ENCODE data around the gene PRKAR2A.
"Not testable (repeated sequence)": the region's sequence is repeated elsewhere in the genome, so short reads cannot be mapped to it uniquely, and the experiment has no call there.

The PRKAR2A gene

GRCh38 chr3:48837163-48837562, 10.5 kb downstream of the PRKAR2A start:
- no peak for DNase-seq (ENCODE audit: low read depth, low spot score)

GRCh38 chr3:48835650-48836366, 11.9 kb downstream of the PRKAR2A start:
- no peak for DNase-seq (ENCODE audit: low read depth, low spot score)

- no peak for DNase-seq (ENCODE audit: low read depth, low spot score)
Observed at GRCh38 chr3:48832684-48833083, 15.0 kb downstream of the PRKAR2A start.

GRCh38 chr3:48830715-48831114, 17.0 kb downstream of the PRKAR2A start:
- DNase-seq (ENCODE audit: low read depth, low spot score), result no peak

DNA sequence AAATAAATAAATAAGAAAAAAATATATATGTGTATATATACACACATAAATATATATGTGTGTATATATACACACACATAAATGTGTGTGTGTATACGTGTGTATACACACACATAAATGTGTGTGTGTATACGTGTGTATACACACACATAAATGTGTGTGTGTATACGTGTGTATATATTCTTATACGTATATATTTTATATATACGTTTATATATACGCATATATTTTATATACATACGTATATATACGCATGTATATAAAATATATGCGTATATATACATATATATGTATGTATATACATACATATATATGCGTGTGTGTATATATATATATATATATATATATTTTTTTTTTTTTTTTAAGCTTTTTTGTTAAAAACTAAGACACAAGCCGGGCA, 18.1 kb downstream of the PRKAR2A start:
- DNase-seq (ENCODE audit: low read depth, low spot score), result not testable (repeated sequence)

GRCh38 chr3:48827874-48828273, 19.8 kb downstream of the PRKAR2A start:
- not testable (repeated sequence) for DNase-seq (ENCODE audit: low read depth, low spot score)

DNA sequence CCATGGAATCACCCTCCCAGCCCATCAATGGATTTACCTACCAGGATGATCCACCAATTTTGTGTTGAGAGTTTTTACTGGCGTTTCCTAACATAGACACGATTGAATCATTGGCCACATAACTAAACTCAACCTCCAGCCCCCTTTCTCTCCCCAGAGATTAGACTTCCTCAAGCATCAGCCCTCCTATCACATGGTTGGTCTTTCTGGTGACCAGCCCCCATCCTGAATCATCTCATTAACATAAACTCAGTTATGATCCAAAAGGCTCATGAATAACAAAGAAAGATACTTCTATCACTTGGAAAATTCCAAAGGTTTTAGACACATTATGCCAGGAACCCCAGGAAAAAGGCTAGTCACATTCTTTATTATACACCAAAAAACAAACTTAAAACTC, 21.2 kb downstream of the PRKAR2A start:
- no peak for DNase-seq (ENCODE audit: low read depth, low spot score)

- DNase-seq (ENCODE audit: low read depth, low spot score), result no peak
Observed at GRCh38 chr3:48820612-48821324, 26.9 kb downstream of the PRKAR2A start.

- no peak for DNase-seq (ENCODE audit: low read depth, low spot score)
Observed at GRCh38 chr3:48819234-48820221, 28.1 kb downstream of the PRKAR2A start.

GRCh38 chr3:48811524-48811923, 36.1 kb downstream of the PRKAR2A start:
- no peak for DNase-seq (ENCODE audit: low read depth, low spot score)

DNA sequence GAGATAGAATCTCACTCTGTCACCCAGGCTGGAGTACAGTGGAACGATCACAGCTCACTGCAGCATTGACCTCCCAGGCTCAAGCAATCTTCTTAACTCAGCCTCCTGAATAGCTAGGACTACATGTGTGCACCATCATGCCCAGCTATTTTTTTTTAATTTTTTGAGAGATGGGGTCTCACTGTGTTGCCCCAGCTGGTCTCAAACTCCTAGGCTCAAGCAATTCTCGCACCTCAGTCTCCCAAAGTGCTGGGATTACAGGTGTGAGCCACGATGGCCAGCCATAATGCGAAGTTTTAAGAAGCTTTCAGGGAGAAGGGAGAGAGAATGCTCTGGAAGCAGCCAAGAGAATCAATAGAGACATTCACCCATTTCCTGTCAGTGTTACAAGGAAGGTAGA, 42.7 kb downstream of the PRKAR2A start:
- DNase-seq (ENCODE audit: low read depth, low spot score), result no peak

GRCh38 chr3:48800831-48801230, 46.8 kb downstream of the PRKAR2A start:
- not testable (repeated sequence) for DNase-seq (ENCODE audit: low read depth, low spot score)

DNA sequence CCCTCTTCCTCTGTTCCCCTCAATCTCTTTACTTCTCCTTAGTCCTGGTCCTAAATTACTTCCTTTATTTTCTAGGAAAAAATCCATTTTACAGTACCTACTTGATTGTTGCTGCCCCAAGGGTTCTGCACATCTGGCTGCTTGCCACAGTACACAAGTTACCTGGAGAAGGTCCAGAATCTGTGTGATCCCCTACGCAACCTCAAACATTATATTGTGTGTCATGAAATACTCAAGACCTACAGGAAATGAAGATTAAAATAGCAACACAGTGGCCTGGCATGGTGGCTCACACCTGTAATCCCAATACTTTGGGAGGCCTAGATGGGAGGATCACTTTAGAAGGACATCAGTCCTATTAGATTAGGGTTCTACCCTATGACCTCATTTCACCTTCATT, 48.7 kb downstream of the PRKAR2A start:
- DNase-seq (ENCODE audit: low read depth, low spot score), result no peak

DNA sequence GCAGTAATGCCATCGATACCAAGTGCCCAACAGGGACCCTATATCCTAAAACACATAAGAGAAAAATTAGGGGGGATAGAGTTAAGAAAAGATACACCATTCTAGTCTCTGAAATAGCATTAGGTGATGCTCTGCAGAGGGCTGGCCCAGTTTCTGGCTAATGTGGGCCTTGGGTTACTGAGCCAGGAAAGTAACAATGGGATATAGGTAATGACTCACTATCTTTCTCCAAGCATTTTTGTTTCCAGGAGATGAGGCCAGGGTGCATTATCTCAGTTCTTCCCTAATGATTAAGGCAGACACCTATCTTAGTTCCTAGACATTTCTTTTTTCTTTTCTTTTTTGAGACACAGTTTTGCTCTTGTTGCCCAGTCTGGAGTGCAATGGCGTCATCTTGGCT, 50.0 kb downstream of the PRKAR2A start:
- DNase-seq (ENCODE audit: low read depth, low spot score), result no peak

DNA sequence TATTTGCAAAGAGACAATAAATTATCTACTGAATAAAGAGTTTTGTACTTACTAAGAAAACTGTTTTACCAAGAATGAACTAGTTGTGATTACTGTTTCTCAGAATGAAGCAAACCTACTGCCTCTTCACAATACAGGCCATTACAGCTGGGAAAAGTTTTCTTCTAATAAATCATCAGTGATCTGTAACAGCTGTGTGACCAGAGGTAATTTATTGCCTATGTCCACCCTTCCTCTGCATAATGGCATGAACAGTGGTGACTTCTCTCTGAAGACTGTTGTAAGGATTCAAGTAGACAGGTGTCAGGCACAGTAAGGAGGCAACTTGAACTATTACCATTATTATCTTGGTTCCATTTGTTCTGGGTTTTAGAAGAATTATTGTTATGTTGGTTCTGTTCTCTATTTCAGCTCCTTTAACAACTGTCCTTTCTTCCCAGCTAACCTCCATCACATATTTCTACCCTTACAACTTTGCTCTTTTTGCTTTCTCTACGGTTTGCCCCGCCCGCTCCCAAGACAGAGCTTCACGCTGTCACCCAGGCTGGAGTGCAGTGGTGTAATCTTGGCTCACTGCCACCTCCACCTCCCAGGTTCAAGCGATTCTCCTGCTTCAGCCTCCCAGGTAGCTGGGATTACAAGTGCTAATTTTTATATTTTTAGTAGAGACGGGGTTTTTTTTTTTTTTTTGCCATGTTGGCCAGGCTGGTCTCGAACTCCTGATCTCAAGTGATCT, 51.5 kb downstream of the PRKAR2A start:
- DNase-seq (ENCODE audit: low read depth, low spot score), result no peak

GRCh38 chr3:48793484-48793883, 54.2 kb downstream of the PRKAR2A start:
- DNase-seq (ENCODE audit: low read depth, low spot score), result not testable (repeated sequence)

DNA sequence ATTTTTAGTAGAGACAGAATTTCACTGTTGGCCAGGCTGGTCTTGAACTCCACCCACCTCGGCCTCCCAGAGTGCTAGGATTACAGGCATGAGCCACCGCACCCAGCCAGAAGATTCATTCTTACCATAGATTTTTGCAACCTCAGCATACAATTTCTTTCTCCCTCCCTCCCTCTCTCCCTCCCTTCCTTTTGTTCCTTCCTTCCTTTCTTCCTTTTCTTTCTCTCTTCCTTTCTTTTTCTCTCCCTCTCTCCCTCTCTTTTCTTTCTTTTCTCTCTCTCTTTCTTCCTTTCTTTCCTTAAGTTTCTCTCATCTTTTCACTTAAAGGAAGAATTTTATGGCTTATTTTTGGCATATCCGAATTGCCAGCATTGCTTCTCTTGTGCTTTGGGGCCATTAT, 58.0 kb downstream of the PRKAR2A start:
- DNase-seq (ENCODE audit: low read depth, low spot score), result no peak

DNA sequence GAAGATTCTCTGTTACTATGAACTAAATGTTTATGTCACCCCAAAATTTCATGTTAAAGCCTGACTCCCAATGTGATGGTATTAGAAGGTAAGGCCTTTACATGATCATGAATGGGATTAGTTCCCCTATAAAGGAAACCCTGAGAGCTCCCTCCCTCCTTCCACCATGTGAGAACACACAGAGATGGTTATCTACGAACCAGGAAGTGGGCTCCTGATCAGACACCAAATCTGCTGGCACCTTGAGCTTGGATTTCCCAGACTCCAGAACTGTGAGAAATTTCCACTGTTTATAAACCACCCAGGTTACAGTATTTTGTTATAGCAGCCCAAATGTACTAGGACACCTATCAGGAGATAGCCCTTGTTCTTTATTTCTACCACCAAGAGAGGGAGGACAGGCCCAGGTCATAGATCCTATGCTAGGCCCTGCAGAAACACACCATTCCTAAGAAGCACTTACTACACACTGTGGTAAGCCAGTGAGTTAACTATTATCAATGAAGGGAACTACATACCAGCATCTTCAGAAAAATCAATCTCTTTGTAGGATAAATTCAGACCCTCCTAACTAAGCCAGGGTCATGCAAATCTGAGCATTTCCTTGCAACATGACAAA, 59.0 kb downstream of the PRKAR2A start:
- no peak for DNase-seq (ENCODE audit: low read depth, low spot score)

GRCh38 chr3:48784426-48785120, 63.1 kb downstream of the PRKAR2A start:
- no peak for DNase-seq (ENCODE audit: low read depth, low spot score)

GRCh38 chr3:48783304-48783703, 64.4 kb downstream of the PRKAR2A start:
- DNase-seq (ENCODE audit: low read depth, low spot score), result no peak
